H9 (cell line): ENCODE data around the gene REV1. TPM values are rescaled to one million over a fixed set of nuclear protein-coding genes. Genes with fewer than 3 reads are reported as not detected.

Source experiments
- DNase-seq: peaks from one replicate; pipeline ENCODE4 v3.0.0-alpha.2; 2017
- H2AFZ ChIP-seq: one replicate; pipeline ENCODE4 v1.6.1; 2013; ENCODE audit warnings: mild to moderate bottlenecking, low read length, control low read depth, moderate library complexity
- H2AK5ac ChIP-seq: 2 replicates; pipeline ENCODE4 v1.6.1; 2013; ENCODE audit warnings: low read length, control low read depth, mixed read lengths; ENCODE audit not compliant: insufficient read length
- H2BK120ac ChIP-seq: one replicate; pipeline ENCODE4 v1.6.1; 2013; ENCODE audit warnings: low read depth, mild to moderate bottlenecking, low read length, control low read depth, inconsistent platforms; ENCODE audit not compliant: poor library complexity, severe bottlenecking
- H2BK12ac ChIP-seq: 2 replicates; pipeline ENCODE4 v1.6.1; 2013; ENCODE audit warnings: low read length, control low read depth, mixed read lengths, low read depth; ENCODE audit not compliant: insufficient read length
- H2BK15ac ChIP-seq: 2 replicates; pipeline ENCODE4 v1.6.1; 2013; ENCODE audit warnings: low read depth, low read length, control low read depth
- H2BK20ac ChIP-seq: one replicate; pipeline ENCODE4 v1.6.1; 2013; ENCODE audit warnings: low read depth, mild to moderate bottlenecking, low read length, control low read depth, inconsistent platforms; ENCODE audit not compliant: poor library complexity, severe bottlenecking
- H2BK5ac ChIP-seq: 2 replicates; pipeline ENCODE4 v1.6.1; 2013; ENCODE audit warnings: low read length, control low read depth, mixed read lengths; ENCODE audit not compliant: insufficient read length
- H3K14ac ChIP-seq: 2 replicates; pipeline ENCODE4 v1.6.1; 2013; ENCODE audit warnings: low read length, control low read depth; ENCODE audit not compliant: insufficient read depth
- H3K18ac ChIP-seq: 2 replicates; pipeline ENCODE4 v1.6.1; 2013; ENCODE audit warnings: low read depth, mild to moderate bottlenecking, mixed read lengths, low read length, control low read depth; ENCODE audit not compliant: insufficient read length
- H3K23ac ChIP-seq: 2 replicates; pipeline ENCODE4 v1.6.1; 2013; ENCODE audit warnings: low read length, control low read depth, mixed read lengths, low read depth; ENCODE audit not compliant: insufficient read length
- H3K23me2 ChIP-seq: 2 replicates; pipeline ENCODE4 v1.6.1; 2013; ENCODE audit warnings: low read depth, mild to moderate bottlenecking, mixed read lengths, low read length, control low read depth; ENCODE audit not compliant: insufficient read length, poor library complexity, severe bottlenecking
- H3K27ac ChIP-seq: 2 replicates; pipeline ENCODE4 v1.5.1; 2013; ENCODE audit warnings: low read length, control low read depth, mixed read lengths, low read depth; ENCODE audit not compliant: insufficient read length
- H3K27me3 ChIP-seq: 2 replicates; pipeline ENCODE4 v1.6.1; 2013; ENCODE audit warnings: low read length, control low read depth, inconsistent platforms; ENCODE audit not compliant: insufficient read depth
- H3K4ac ChIP-seq: 2 replicates; pipeline ENCODE4 v1.6.1; 2013; ENCODE audit warnings: low read depth, mild to moderate bottlenecking, control low read depth, inconsistent platforms, low read length, moderate library complexity
- H3K4me1 ChIP-seq: 2 replicates; pipeline ENCODE4 v1.6.1; 2013; ENCODE audit warnings: low read length, control low read depth, inconsistent platforms; ENCODE audit not compliant: insufficient read depth
- H3K4me2 ChIP-seq: 2 replicates; pipeline ENCODE4 v1.6.1; 2013; ENCODE audit warnings: low read length, control low read depth, mixed read lengths; ENCODE audit not compliant: insufficient read length, insufficient read depth
- H3K56ac ChIP-seq: 2 replicates; pipeline ENCODE4 v1.6.1; 2013; ENCODE audit warnings: low read depth, mild to moderate bottlenecking, mixed read lengths, low read length, control low read depth; ENCODE audit not compliant: insufficient read length
- H3K79me1 ChIP-seq: 2 replicates; pipeline ENCODE4 v1.6.1; 2013; ENCODE audit warnings: low read depth, mild to moderate bottlenecking, moderate library complexity, low read length, control low read depth, inconsistent platforms; ENCODE audit not compliant: insufficient read depth, poor library complexity, severe bottlenecking
- H3K79me2 ChIP-seq: 2 replicates; pipeline ENCODE4 v1.6.1; 2013; ENCODE audit warnings: low read length, control low read depth, inconsistent platforms; ENCODE audit not compliant: insufficient read depth
- H3K9ac ChIP-seq: 2 replicates; pipeline ENCODE4 v1.6.1; 2013; ENCODE audit warnings: low read length, control low read depth, mixed read lengths; ENCODE audit not compliant: insufficient read length; ENCODE audit errors: extremely low read depth
- H3K9me3 ChIP-seq: one replicate; pipeline ENCODE4 v1.6.1; 2013; ENCODE audit warnings: low read depth, low read length, inconsistent platforms; ENCODE audit not compliant: control insufficient read depth
- H3T11ph ChIP-seq: one replicate; pipeline ENCODE4 v1.6.1; 2013; ENCODE audit warnings: mild to moderate bottlenecking, low read length, control low read depth, inconsistent platforms
- H4K20me1 ChIP-seq: one replicate; pipeline ENCODE4 v1.6.1; 2013; ENCODE audit not compliant: control insufficient read depth, insufficient read length, insufficient read depth
- H4K5ac ChIP-seq: 2 replicates; pipeline ENCODE4 v1.6.1; 2013; ENCODE audit warnings: low read depth, mild to moderate bottlenecking, mixed read lengths, low read length, control low read depth; ENCODE audit not compliant: insufficient read length
- H4K8ac ChIP-seq: replicated peaks from 2 replicates; pipeline ENCODE4 v1.6.1; 2013; ENCODE audit warnings: low read length, control low read depth, mixed read lengths, low read depth; ENCODE audit not compliant: insufficient read length
- H4K91ac ChIP-seq: 2 replicates; pipeline ENCODE4 v1.6.1; 2013; ENCODE audit warnings: low read depth, mild to moderate bottlenecking, moderate library complexity, mixed read lengths, low read length, control low read depth; ENCODE audit not compliant: insufficient read length
- H3K27ac Mint-ChIP-seq, 3 experiments: 2 replicates in 2 of 3; 3 replicates in 1 of 3; pipeline ENCODE4 v1.8.0; 2020 to 2021; ENCODE audit warnings: mixed read lengths in 3 of 3, mild to moderate bottlenecking in 1 of 3, moderate library complexity in 1 of 3
- H3K27me3 Mint-ChIP-seq: 2 replicates; pipeline ENCODE4 v1.8.0; 2021; ENCODE audit warnings: low read depth, mild to moderate bottlenecking, moderate library complexity, mixed read lengths
- H3K36me3 Mint-ChIP-seq, 3 experiments: 2 replicates in 2 of 3; 3 replicates in 1 of 3; pipeline ENCODE4 v1.8.0; 2020 to 2021; ENCODE audit warnings: low read depth in 3 of 3, mixed read lengths in 3 of 3; ENCODE audit not compliant: insufficient read depth in 1 of 3
- H3K4me1 Mint-ChIP-seq, 2 experiments: 2 replicates each; pipeline ENCODE4 v1.8.0; 2020; ENCODE audit warnings: mixed read lengths in 2 of 2
- H3K4me3 Mint-ChIP-seq, 2 experiments: 2 replicates in 1 of 2; 3 replicates in 1 of 2; pipeline ENCODE4 v1.8.0; 2020 to 2021; ENCODE audit warnings: mild to moderate bottlenecking in 2 of 2, mixed read lengths in 2 of 2, moderate library complexity in 1 of 2
- H3K9me3 Mint-ChIP-seq, 2 experiments: 2 replicates in 1 of 2; 3 replicates in 1 of 2; pipeline ENCODE4 v1.8.0; 2020; ENCODE audit warnings: mild to moderate bottlenecking in 2 of 2, mixed read lengths in 2 of 2, moderate library complexity in 1 of 2
- CTCF ChIP-seq: fragments of 200-600 bp; sonication (generic); conservative IDR thresholded peaks from 3 replicates; pipeline ENCODE4 v1.8.0; 2021; ENCODE audit warnings: antibody characterized with exemption, mild to moderate bottlenecking
- WGBS: extraction: QIAGEN DNeasy Blood & Tissue Kit; methylation state at CpG from one replicate; pipeline ENCODE4 v1.1.7; 2013; ENCODE audit warnings: missing lambda C conversion rate, low lambda C conversion rate, mixed read lengths; ENCODE audit not compliant: insufficient read length; ENCODE audit errors: extremely low coverage; 5-methylcytosine and 5-hydroxymethylcytosine counted together
- total RNA-seq: library from RNA; stranded (reverse); gene quantifications from 2 replicates; pipeline ENCODE4 v1.2.1, GENCODE V29; 2021

Gene REV1
- total RNA-seq, 1 experiment from 2014 or later: 41.6 TPM

GRCh38 chr2:99445065-99445464 is 44.8 kb downstream of the REV1 start:
- Histone ChIP-seq H2BK5ac (no peak overlapping the region), H3K4me2 (no peak overlapping the region), H3K9ac (no peak overlapping the region), H2BK12ac (no peak overlapping the region), H2AFZ (no peak overlapping the region), H3K14ac (no peak overlapping the region), H3K56ac (no peak overlapping the region), H2AK5ac (no peak overlapping the region), H4K8ac (no peak overlapping the region), H2BK15ac (no peak overlapping the region), H3K4ac (no peak overlapping the region), H3K23ac (no peak overlapping the region), H3K79me2 (no peaks in the 10 kb centered on the region; the same call in 1 of the 2 replicates), H3K23me2 (no peaks in the 10 kb centered on the region), H3K79me1 (no peaks in the 10 kb centered on the region), H2BK20ac (no peak overlapping the region), H2BK120ac (no peak overlapping the region), H4K5ac (no peak overlapping the region), H3K9me3 (no peaks in the 10 kb centered on the region), H3K18ac (no peak overlapping the region), H3K27ac (no peak overlapping the region), H4K20me1 (no peaks in the 10 kb centered on the region), H3K27me3 (no peaks in the 10 kb centered on the region), H3K4me1 (peaks cover 4% of the 10 kb centered on the region; the same call in 1 of the 2 replicates), H3T11ph (no peak overlapping the region), H4K91ac (no peak overlapping the region)
- Mint-ChIP-seq H3K36me3 (peaks cover 4 to 25% (median 22%) of the 10 kb centered on the region in 3 experiments; a peak in 6 of 7 replicates), H3K4me3 (no peak overlapping the region), H3K27me3 (no peaks in the 10 kb centered on the region), H3K27ac (peak overlapping the region in 1 of 3 experiments; percentile 24; a peak in 1 of 7 replicates), H3K9me3 (no peaks in the 10 kb centered on the region), H3K4me1 (peaks cover 11 to 12% of the 10 kb centered on the region in 2 experiments)
- no peak for DNase-seq
- no CpG with 5 or more reads among the region's 4 CpGs for whole genome bisulfite sequencing
- TF ChIP-seq CTCF: no peak
